Middle frontal gyrus (tissue), 1 donor: ENCODE results near the gene GPR35.
A peak's percentile ranks its signal among the peaks of the same experiment; 100 is the strongest.

ENCODE experiments used
- DNase-seq: peaks from one replicate; pipeline ENCODE4 v3.0.0-alpha.2; 2015; ENCODE audit warnings: low spot score; ENCODE audit errors: extremely low spot score

GPR35 gene

GRCh38 chr2:240588669-240589068, 36.6 kb upstream of the GPR35 start:
- DNase-seq = no peak

GRCh38 chr2:240589375-240589774, 35.9 kb upstream of the GPR35 start:
- no peak for DNase-seq

- no peak for DNase-seq
These were observed 35.3 kb upstream of the GPR35 start for GRCh38 chr2:240589850-240590525.

- no peak for DNase-seq
These were observed 34.6 kb upstream of the GPR35 start for GRCh38 chr2:240590681-240591111.

GRCh38 chr2:240591226-240591625, 34.1 kb upstream of the GPR35 start:
- DNase-seq = no peak

GRCh38 chr2:240591784-240592183, 33.5 kb upstream of the GPR35 start:
- no peak for DNase-seq

- DNase-seq = peak; percentile 14
These were observed 32.1 kb upstream of the GPR35 start for GRCh38 chr2:240593026-240593702.

- DNase-seq = no peak
These were observed 31.4 kb upstream of the GPR35 start for GRCh38 chr2:240593703-240594451.

- no peak for DNase-seq
These were observed 30.5 kb upstream of the GPR35 start for GRCh38 chr2:240594511-240595380.

GRCh38 chr2:240595381-240596079, 29.8 kb upstream of the GPR35 start:
- no peak for DNase-seq

GRCh38 chr2:240596080-240596460, 29.2 kb upstream of the GPR35 start:
- no peak for DNase-seq

- peak; percentile 50 for DNase-seq
These were observed 28.8 kb upstream of the GPR35 start for GRCh38 chr2:240596491-240596931.

GRCh38 chr2:240597054-240597418, 28.2 kb upstream of the GPR35 start:
- DNase-seq = no peak

- DNase-seq = no peak
These were observed 27.7 kb upstream of the GPR35 start for GRCh38 chr2:240597419-240598181.

GRCh38 chr2:240598311-240598911, 26.9 kb upstream of the GPR35 start:
- DNase-seq = no peak

- no peak for DNase-seq
These were observed 26.1 kb upstream of the GPR35 start for GRCh38 chr2:240599141-240599583.

- DNase-seq = no peak
These were observed 24.8 kb upstream of the GPR35 start for GRCh38 chr2:240600451-240600961.

- no peak for DNase-seq
These were observed 24.0 kb upstream of the GPR35 start for GRCh38 chr2:240601061-240601830.

GRCh38 chr2:240601831-240602160, 23.5 kb upstream of the GPR35 start:
- DNase-seq = no peak
